ENCODE measurements around the gene NRM. TPM values are rescaled to one million over a fixed set of nuclear protein-coding genes. Genes with fewer than 3 reads are reported as not detected.
A peak's percentile ranks its signal among the peaks of the same experiment; 100 is the strongest.
"Not testable (repeated sequence)": the region's sequence is repeated elsewhere in the genome, so short reads cannot be mapped to it uniquely, and the experiment has no call there.

The NRM gene, protein sequence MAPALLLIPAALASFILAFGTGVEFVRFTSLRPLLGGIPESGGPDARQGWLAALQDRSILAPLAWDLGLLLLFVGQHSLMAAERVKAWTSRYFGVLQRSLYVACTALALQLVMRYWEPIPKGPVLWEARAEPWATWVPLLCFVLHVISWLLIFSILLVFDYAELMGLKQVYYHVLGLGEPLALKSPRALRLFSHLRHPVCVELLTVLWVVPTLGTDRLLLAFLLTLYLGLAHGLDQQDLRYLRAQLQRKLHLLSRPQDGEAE
- 1.8 and 2.1 TPM in 2 replicates for total RNA-seq

GRCh38 chr6:30690403-30691207, at the start of gene NRM:
Gene NRM, minus strand, starts transcription at chr6:30690984. Its CDS starts 10 bp downstream, at chr6:30690974.
- peak; percentile 59 to 83 for DNase-seq (ENCODE audit: low read depth in 2 of 2)

- peak in 1 of 2 donors; percentile 32 for DNase-seq (ENCODE audit: low read depth in 2 of 2)
Observed at GRCh38 chr6:30740540-30740870, 49.7 kb upstream of the NRM start.

- no peak for DNase-seq (ENCODE audit: low read depth in 2 of 2)
Observed at GRCh38 chr6:30738532-30738931, 47.7 kb upstream of the NRM start.

- DNase-seq (ENCODE audit: low read depth in 2 of 2): no peak
Observed at GRCh38 chr6:30735668-30736314, 45.0 kb upstream of the NRM start.

- DNase-seq (ENCODE audit: low read depth in 2 of 2): no peak
Observed at GRCh38 chr6:30732237-30732943, 41.6 kb upstream of the NRM start.

- peak in 1 of 2 donors; percentile 86 for DNase-seq (ENCODE audit: low read depth in 2 of 2)
Observed at GRCh38 chr6:30730601-30731435, 40.0 kb upstream of the NRM start.

DNA sequence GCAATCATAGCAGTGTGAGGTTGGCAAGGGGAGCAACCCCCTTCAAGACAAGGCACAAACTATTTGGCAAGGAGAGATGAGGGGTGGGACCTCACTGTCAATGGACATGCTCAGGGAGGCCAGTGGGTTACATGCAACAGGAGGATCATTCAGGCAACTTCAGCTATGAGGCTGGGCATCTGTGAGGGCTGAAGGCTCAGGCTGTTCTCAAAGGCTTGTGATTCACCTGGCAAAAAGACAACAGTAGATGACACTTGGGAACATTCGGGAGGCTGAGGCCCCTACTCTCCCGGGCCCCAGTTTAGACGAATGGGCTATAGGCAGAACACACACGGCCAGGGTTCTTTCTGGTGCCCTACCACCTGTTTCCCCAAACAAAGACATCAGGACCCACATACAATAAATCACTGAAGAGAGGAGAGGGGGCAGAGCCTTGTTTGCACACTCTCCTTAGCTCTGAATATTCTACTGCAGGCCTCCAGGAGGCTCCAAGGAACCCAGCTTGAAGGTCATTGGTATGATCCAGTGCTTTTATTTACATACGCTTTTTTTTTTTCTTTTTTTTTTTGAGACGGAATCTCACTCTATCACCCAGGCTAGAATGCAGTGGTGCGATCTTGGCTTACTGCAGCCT, 37.3 kb upstream of the NRM start:
- DNase-seq (ENCODE audit: low read depth in 2 of 2): peak in 1 of 2 donors; percentile 40

GRCh38 chr6:30726506-30727413, 36.0 kb upstream of the NRM start:
- no peak for DNase-seq (ENCODE audit: low read depth in 2 of 2)

- peak in 1 of 2 donors; percentile 25 for DNase-seq (ENCODE audit: low read depth in 2 of 2)
Observed at GRCh38 chr6:30725713-30726505, 35.1 kb upstream of the NRM start.

DNA sequence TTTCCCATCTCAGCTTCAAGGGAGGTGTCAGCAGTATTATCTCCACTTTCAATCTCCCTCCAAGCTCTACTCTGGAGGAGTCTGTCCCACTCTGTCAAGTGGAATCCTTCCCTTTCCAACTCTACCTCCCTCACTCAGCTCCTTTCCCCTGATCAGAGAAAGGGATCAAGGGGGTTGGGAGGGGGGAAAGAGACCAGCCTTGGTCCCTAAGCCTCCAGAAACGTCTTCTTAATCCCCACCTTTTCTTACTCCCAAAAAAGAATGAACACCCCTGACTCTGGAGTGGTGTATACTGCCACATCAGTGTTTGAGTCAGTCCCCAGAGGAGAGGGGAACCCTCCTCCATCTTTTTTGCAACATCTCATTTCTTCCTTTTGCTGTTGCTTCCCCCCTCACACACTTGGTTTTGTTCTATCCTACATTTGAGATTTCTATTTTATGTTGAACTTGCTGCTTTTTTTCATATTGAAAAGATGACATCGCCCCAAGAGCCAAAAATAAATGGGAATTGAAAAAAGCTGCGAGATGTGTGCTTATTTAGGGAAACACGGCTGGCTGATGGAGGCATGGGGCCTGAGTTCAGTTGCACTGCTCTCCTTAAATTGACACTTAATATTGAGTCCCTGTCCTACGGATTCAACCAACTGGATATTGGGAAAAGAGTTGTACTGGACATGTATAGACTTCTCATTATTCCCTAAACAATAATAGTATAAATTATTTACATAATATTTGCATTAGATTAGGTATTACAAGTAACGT, 34.3 kb upstream of the NRM start:
- no peak for DNase-seq (ENCODE audit: low read depth in 2 of 2)

GRCh38 chr6:30723843-30724741, 33.3 kb upstream of the NRM start:
- not testable (repeated sequence) for DNase-seq (ENCODE audit: low read depth in 2 of 2)

DNA sequence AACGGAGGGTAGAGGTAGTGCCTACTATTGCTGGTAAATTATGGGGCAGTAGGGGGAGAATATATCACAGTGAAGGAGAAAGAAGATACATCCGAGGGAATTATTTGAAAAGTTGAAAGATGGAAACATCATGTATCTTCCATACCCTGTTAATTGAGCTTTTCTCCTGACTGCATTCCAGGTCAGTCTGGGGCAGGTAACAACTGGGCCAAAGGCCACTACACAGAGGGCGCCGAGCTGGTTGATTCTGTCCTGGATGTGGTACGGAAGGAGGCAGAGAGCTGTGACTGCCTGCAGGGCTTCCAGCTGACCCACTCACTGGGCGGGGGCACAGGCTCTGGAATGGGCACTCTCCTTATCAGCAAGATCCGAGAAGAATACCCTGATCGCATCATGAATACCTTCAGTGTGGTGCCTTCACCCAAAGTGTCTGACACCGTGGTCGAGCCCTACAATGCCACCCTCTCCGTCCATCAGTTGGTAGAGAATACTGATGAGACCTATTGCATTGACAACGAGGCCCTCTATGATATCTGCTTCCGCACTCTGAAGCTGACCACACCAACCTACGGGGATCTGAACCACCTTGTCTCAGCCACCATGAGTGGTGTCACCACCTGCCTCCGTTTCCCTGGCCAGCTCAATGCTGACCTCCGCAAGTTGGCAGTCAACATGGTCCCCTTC, 32.5 kb upstream of the NRM start:
- DNase-seq (ENCODE audit: low read depth in 2 of 2): not testable (repeated sequence)

DNA sequence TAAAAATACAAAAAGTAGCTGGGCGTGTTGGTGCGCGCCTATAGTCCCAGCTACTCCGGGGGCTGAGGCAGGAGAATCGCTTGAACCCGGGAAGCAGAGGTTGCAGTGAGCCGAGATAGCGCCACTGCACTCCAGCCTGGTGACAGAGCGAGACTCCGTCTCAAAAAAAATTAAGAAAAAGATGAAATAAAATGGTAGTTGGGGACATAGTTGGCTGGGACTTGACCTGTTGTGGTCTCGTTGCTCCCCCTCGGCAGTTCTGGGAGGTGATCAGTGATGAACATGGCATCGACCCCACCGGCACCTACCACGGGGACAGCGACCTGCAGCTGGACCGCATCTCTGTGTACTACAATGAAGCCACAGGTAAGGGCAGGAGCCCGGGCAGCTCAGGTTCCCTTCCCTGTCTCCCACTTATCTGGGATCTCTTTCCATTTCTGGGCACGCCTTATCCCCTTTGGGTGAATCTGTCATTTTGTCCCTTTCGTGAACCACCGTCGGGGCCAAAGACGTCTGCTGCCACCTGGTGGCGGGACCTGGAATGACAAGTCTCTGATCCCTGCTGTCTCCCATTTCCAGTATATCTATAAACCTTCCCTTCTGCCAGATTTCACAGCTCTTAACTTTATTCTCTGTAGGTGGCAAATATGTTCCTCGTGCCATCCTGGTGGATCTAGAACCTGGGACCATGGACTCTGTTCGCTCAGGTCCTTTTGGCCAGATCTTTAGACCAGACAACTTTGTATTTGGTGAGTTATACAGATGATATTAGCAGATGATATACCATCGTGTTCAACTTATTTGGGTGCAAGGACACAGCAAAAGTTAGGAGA, 31.7 kb upstream of the NRM start:
- peak; percentile 67 to 82 for DNase-seq (ENCODE audit: low read depth in 2 of 2)

DNA sequence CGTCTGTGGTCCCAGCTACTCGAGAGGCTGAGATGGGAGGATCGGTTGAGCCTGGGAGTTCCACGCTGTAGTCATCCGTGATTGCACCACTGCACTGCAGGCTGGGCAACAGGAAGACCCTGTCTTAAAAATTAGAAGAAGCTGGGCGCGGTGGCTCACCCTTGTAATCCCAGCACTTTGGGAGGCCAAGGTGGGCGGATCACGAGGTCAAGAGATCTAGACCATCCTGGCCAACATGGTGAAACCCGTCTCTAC, 31.2 kb upstream of the NRM start:
- not testable (repeated sequence) for DNase-seq (ENCODE audit: low read depth in 2 of 2)

DNA sequence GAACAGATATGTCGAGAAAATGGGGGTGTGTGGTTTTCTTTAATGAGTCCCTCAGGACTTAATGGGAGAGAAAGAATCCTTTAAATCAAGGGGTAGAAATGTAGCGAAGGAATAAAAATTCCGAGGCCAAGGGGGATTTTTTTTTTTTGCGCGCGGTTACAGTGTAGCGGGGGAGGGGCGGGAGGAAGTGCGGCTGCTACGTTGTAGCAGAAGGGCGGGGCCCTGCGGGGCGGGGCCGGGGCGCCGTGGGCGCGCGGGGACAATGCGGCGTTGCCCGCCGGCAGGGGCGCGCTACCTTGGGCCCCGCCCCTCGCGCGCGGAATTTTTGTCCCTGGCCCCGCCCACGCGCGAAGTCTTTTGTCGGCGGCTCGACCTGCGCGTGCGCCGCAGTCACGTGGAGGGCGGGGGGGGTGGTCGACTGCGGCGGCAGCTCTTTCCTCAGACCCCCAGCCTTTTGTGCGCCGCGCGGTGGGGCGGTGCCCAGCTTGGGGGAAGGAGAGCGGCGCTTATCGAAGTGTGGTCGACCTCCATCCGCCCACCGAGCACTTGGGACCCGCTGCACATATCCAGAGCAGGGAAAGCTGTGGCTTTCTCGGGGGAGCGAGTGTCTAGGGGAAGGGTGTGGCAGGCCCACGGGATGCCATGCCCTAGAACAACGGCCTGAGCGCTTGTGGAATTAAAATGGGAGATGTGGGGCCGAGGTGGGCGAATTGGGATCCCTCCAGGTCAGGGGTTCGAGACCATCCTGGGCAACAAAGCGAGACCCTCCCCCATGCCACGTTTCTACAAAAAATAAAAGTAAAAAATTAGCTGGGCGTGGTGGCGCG, 30.6 kb upstream of the NRM start:
- peak; percentile 78 to 93 for DNase-seq (ENCODE audit: low read depth in 2 of 2)

Data from dermis microvascular lymphatic vessel endothelial cell (primary cell).